ENCODE results near the gene CD276.
"Not testable (repeated sequence)": the region's sequence is repeated elsewhere in the genome, so short reads cannot be mapped to it uniquely, and the experiment has no call there.

CD276 gene

DNA sequence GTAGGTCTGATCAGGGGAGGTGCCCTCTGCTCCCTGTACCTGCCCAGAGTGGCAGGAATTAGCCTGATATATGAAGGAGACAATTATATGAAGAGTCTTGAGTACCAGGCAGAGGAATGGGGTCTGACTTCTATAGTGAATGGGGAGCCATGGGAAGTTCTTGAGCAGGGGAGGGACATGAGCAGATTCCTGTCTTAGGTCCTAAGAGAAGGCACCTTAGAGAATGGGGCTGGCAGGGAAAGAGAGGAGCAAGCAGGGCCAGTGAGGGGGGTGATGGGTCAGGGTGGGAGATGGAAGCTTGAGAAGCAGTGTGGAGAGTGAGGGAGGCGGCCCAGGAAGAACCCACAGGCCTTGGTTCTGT is 12.4 kb downstream of the CD276 start:
- Mint-ChIP-seq H3K9me3 (no peaks in the 10 kb centered on the region), H3K27me3 (ENCODE audit: low read depth) (peaks cover 67% of the 10 kb centered on the region), H3K4me3 (peak overlapping the region; percentile 56), H3K4me1 (ENCODE audit: low read depth) (peaks cover 51% of the 10 kb centered on the region), H3K36me3 (ENCODE audit: low read depth) (no peaks in the 10 kb centered on the region), H3K27ac (peak overlapping the region; percentile 72)

DNA sequence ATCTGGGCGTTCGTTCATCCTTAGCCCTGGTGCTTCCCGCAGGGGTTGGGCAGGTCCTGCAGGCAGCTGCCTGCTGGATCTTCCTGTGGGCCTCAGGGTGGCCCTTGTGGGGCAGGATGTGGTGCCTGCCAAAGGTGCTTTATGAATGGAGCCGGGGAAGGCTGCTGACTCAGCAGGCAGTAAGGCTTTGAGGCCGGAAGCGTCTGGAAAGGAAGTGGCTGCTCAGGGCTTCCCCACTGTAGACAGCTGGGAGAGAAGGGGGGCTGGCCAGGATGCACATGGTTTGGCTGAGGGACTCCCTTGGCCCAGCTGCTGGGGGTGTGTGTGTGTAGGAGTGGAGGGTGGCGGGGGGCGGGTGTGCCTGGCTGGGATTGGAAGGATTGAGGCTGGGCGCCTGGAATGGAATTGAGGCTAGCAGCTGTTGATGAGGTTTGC is 12.9 kb downstream of the CD276 start:
- Mint-ChIP-seq H3K36me3 (ENCODE audit: low read depth) (no peaks in the 10 kb centered on the region), H3K4me3 (peak overlapping the region; percentile 56), H3K27ac (peak overlapping the region; percentile 72), H3K27me3 (ENCODE audit: low read depth) (peaks cover 67% of the 10 kb centered on the region), H3K9me3 (no peaks in the 10 kb centered on the region), H3K4me1 (ENCODE audit: low read depth) (peaks cover 51% of the 10 kb centered on the region)

DNA sequence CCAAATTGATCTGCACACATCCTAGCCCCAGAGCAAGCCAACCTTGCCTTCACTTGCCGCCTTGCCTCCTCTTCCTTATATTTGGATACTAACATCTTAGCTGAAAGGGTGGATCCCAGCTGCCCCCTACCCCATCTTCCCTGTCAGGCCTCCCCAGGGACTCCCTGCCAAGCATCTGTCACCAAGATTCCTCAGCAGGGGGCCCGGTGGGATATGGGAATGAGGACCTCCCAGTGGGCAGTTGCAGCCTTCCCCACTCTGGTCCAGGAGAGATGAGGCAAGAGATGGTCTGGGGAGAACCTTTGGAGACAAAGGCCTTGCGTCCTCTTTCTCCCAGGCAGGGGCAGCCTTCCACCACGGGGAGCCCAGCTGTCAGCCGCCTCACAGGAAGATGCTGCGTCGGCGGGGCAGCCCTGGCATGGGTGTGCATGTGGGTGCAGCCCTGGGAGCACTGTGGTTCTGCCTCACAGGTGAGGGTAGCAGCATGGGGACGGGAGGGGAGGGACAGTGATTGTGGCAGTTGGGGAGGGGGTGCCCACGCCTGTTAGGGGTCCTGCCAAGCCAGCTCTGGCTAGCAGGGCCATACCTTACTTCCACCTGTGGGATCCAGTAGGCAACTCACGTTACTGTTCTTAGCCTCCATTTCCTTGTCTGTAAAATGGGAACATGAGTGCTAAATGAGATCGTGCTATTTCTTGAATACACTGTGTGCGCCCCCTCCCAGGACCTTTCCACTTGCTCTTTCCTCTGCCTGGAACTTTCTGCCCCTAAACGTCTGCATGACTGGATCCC is 15.3 kb downstream of the CD276 start:
- Mint-ChIP-seq H3K27me3 (ENCODE audit: low read depth) (peaks cover 48% of the 10 kb centered on the region), H3K9me3 (no peaks in the 10 kb centered on the region), H3K36me3 (ENCODE audit: low read depth) (no peaks in the 10 kb centered on the region), H3K27ac (no peak overlapping the region), H3K4me3 (no peak overlapping the region), H3K4me1 (ENCODE audit: low read depth) (peaks cover 39% of the 10 kb centered on the region)

DNA sequence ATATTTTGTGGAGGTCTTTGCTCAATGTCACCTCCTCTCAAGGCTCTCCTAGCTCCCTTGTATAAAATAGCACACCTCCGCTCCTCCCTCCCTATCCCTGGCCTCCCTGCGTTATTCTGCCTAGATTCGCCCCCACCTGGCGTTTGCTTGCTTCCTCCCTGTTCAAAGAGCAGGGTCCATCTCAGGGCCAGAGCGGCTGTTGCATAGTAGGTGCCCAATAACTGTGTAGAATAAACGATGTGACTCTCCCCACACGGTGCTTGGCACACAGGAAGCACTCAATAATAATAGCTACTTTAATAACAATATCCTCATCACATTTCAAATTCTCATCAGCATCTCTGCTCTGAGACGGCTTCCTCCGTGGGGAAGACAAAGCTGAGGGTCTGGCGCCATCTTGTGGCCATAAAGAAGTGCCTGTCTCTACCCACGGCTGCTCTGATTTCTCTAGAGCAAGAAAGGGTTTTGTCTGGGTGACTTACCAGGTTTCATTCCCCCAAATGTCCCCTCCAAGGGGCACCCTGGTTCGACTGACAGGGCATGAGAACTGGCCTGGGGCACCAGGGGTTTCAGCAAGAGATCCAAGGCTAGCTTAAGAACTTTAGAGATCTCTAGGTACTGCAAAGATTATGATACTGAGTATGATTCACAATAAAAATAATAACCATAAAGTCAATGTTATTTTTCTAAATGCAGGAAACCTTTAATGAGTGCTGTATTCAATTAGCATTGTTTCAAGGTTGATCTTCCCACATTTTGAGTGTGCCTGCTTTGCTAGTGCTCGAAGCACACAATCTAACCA is 16.1 kb downstream of the CD276 start:
- Mint-ChIP-seq H3K36me3 (ENCODE audit: low read depth) (no peaks in the 10 kb centered on the region), H3K27me3 (ENCODE audit: low read depth) (peaks cover 41% of the 10 kb centered on the region), H3K27ac (peak overlapping the region; percentile 22), H3K4me1 (ENCODE audit: low read depth) (peaks cover 39% of the 10 kb centered on the region), H3K4me3 (no peak overlapping the region), H3K9me3 (no peaks in the 10 kb centered on the region)

DNA sequence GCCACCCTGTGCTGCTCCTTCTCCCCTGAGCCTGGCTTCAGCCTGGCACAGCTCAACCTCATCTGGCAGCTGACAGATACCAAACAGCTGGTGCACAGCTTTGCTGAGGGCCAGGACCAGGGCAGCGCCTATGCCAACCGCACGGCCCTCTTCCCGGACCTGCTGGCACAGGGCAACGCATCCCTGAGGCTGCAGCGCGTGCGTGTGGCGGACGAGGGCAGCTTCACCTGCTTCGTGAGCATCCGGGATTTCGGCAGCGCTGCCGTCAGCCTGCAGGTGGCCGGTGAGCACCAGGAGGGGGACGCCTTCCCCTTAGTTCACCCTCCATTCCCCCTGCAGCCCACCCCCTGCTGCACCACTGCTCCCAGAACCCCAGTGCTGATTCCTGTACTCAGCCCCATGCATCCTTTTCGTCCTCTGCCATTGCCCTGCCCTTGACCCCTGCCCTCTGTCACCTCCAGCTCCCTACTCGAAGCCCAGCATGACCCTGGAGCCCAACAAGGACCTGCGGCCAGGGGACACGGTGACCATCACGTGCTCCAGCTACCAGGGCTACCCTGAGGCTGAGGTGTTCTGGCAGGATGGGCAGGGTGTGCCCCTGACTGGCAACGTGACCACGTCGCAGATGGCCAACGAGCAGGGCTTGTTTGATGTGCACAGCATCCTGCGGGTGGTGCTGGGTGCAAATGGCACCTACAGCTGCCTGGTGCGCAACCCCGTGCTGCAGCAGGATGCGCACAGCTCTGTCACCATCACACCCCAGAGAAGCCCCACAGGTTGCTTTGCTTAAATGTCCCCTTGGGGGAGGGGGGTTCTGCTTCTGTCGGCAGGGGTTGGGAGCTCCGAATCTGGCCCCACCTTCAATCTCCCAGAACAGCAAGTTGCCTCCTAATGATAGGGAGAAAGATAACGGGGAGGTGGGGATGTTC is 18.4 kb downstream of the CD276 start:
- H3K27ac Mint-ChIP-seq; H3K9me3 Mint-ChIP-seq; H3K4me3 Mint-ChIP-seq; H3K36me3 Mint-ChIP-seq (ENCODE audit: low read depth): not testable (repeated sequence)
- peaks cover 25% of the 10 kb centered on the region for H3K27me3 Mint-ChIP-seq (ENCODE audit: low read depth)
- H3K4me1 Mint-ChIP-seq (ENCODE audit: low read depth): peaks cover 23% of the 10 kb centered on the region

DNA sequence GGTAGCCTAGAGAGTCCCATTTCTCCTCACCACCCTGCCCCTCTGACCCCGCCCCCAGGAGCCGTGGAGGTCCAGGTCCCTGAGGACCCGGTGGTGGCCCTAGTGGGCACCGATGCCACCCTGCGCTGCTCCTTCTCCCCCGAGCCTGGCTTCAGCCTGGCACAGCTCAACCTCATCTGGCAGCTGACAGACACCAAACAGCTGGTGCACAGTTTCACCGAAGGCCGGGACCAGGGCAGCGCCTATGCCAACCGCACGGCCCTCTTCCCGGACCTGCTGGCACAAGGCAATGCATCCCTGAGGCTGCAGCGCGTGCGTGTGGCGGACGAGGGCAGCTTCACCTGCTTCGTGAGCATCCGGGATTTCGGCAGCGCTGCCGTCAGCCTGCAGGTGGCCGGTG is 19.4 kb downstream of the CD276 start:
- H3K9me3 Mint-ChIP-seq; H3K27ac Mint-ChIP-seq; H3K36me3 Mint-ChIP-seq (ENCODE audit: low read depth); H3K4me3 Mint-ChIP-seq: not testable (repeated sequence)
- H3K27me3 Mint-ChIP-seq (ENCODE audit: low read depth): peaks cover 19% of the 10 kb centered on the region
- peaks cover 16% of the 10 kb centered on the region for H3K4me1 Mint-ChIP-seq (ENCODE audit: low read depth)

DNA sequence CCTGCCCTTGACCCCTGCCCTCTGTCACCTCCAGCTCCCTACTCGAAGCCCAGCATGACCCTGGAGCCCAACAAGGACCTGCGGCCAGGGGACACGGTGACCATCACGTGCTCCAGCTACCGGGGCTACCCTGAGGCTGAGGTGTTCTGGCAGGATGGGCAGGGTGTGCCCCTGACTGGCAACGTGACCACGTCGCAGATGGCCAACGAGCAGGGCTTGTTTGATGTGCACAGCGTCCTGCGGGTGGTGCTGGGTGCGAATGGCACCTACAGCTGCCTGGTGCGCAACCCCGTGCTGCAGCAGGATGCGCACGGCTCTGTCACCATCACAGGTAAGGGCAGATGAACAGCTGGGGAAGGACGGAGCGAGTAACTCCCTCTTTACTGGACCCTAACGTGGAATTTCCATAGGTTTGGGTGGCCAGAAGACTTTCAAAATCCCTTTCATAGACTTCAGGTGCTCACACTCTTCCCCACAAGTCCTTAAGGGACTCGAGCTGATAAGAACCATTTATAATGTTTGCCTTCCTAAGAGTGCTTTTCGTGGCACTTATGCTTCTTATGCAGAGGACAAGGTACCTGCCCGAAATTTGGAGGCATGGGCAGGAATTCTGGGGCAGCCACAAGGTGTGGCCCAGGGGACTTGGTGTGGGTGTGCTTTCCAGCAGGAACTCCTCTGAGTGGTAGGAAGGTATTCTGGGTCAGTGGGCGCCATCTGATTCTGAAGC is 20.1 kb downstream of the CD276 start:
- H3K36me3 Mint-ChIP-seq (ENCODE audit: low read depth); H3K27ac Mint-ChIP-seq; H3K9me3 Mint-ChIP-seq; H3K4me3 Mint-ChIP-seq: not testable (repeated sequence)
- H3K27me3 Mint-ChIP-seq (ENCODE audit: low read depth): peaks cover 13% of the 10 kb centered on the region
- peaks cover 10% of the 10 kb centered on the region for H3K4me1 Mint-ChIP-seq (ENCODE audit: low read depth)

DNA sequence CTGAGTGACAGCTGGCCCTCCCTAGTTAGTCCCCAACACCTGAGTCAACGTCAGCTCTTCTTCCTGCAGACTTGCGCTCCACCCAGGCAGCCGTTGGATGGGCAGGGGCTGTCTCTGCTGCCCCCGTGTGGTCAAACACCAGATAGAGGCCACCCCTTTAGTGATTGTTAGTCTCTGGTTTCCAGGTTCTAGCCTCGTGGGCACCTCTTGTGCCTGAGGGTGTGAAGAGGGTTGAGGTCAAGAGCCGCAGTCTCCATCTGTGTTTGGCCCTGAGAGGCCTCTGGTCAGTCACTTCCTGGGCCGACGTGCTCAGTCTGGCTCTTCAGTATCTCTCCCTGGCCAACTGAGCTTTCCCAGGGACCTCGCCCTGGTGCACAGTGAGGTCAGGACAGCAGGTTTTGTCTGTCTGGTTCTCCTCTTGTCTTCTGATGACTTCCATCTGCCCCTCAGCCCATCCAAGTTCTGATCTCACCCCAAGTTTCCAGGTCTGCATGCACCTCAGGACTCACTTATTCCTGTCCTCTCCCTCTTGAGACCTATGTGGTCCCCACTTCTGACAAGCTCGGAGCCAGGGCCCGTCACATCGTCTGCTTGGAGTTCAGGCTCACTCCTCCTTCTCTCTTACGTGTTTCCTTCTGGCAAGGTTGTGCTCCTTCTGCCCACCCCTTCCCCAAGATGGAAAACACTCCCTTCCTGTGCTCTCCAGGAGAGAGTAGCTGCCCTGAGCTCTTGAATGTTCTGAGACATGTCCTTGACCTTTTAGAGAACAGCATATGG is 20.9 kb downstream of the CD276 start:
- Mint-ChIP-seq H3K27ac (no peak overlapping the region), H3K9me3 (no peaks in the 10 kb centered on the region), H3K36me3 (ENCODE audit: low read depth) (no peaks in the 10 kb centered on the region), H3K4me1 (ENCODE audit: low read depth) (peaks cover 7% of the 10 kb centered on the region), H3K27me3 (ENCODE audit: low read depth) (peaks cover 9% of the 10 kb centered on the region), H3K4me3 (no peak overlapping the region)

DNA sequence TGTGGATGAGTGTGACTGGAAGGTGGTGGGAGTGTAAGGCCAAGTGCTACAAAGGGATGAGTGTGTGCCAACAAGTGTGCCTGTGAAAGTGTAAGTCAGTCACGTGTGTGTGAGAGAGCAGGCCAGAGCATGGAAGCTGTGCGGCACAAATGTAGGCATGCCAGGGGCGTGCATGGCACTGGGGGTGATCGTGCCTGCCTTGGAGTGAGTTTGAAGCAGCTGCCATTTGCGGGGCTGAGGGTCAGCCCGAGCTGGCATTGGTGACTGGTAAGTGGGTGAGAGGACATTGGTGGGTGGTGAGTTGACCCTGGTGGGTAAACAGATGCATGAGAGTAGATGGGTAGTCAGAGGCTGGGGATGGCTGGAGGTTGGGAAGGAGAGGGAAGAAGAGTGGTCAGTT is 24.5 kb downstream of the CD276 start:
- no peaks in the 10 kb centered on the region for H3K9me3 Mint-ChIP-seq
- peaks cover 4% of the 10 kb centered on the region for H3K27me3 Mint-ChIP-seq (ENCODE audit: low read depth)
- no peak overlapping the region for H3K27ac Mint-ChIP-seq
- H3K4me3 Mint-ChIP-seq: no peak overlapping the region
- no peaks in the 10 kb centered on the region for H3K36me3 Mint-ChIP-seq (ENCODE audit: low read depth)
- peaks cover 3% of the 10 kb centered on the region for H3K4me1 Mint-ChIP-seq (ENCODE audit: low read depth)

DNA sequence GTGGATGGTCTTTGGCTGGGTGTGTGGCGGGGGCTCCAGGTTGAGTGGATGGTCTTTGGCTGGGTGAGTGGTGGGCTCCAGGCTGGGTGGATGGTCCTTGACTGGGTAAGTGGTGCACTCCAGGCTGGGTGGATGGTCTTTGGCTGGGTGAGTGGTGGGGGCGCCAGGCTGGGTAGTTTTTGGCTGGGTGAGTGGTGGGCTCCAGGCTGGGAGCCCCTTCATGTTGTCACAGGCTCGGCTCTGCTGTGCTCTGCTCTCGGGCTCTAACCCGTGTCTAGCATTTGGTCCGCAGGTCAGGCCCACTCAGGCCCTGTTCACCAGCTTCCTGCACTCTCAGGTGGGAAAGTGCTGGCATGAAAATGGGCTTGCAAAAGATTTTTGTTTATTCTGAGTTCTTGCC is 25.1 kb downstream of the CD276 start:
- Mint-ChIP-seq H3K4me3 (no peak overlapping the region), H3K36me3 (ENCODE audit: low read depth) (no peaks in the 10 kb centered on the region), H3K9me3 (no peaks in the 10 kb centered on the region), H3K4me1 (ENCODE audit: low read depth) (peaks cover 3% of the 10 kb centered on the region), H3K27me3 (ENCODE audit: low read depth) (peaks cover 4% of the 10 kb centered on the region), H3K27ac (no peak overlapping the region)

DNA sequence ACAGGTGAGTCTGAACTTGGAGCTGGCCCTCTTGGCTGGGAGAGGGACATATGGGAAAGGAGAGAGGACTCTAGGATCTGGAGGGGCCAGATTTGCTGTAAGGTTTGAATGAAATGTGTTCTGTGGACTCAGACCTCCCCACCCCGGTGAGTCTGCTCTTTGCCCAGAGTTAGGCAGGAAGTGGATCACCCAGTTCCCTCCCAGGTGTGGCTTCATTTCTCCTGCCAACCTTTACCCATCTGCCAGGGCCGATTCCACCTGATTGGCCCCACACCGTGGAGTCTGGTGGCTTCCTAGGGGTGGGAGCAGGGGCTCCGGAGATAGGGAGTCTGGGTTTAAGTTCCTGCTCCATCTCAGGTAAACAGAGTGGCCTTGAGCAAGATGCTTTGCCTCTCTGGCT is 25.5 kb downstream of the CD276 start:
- H3K9me3 Mint-ChIP-seq: no peaks in the 10 kb centered on the region

DNA sequence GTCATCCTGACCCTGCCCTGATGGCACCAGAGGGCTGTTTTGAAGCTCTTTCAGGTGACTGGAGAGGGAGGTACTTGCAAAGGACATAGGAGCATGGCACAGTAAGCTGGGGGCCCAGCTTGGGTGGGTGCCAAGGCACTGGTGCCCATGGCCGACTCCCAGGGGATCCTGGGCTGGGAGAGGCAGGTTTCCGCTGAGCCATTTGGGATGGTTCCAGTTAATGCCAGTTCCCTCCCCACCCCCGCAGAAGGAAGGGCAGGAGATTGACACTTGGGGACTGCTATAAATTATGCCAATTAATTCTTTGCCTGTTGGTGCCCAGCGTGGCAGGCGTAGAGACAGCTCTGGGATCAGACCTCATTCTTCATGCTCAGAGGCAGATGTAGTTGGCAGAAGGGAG is 26.1 kb downstream of the CD276 start:
- no peaks in the 10 kb centered on the region for H3K36me3 Mint-ChIP-seq (ENCODE audit: low read depth)
- H3K27me3 Mint-ChIP-seq (ENCODE audit: low read depth): peaks cover 4% of the 10 kb centered on the region
- no peaks in the 10 kb centered on the region for H3K4me1 Mint-ChIP-seq (ENCODE audit: low read depth)
- H3K4me3 Mint-ChIP-seq: no peak overlapping the region
- H3K27ac Mint-ChIP-seq: no peak overlapping the region
- no peaks in the 10 kb centered on the region for H3K9me3 Mint-ChIP-seq

More for the DNA sequence above, 25.5 kb downstream of the CD276 start:
- no peak overlapping the region for H3K27ac Mint-ChIP-seq
- H3K4me1 Mint-ChIP-seq (ENCODE audit: low read depth): peaks cover 1% of the 10 kb centered on the region
- H3K36me3 Mint-ChIP-seq (ENCODE audit: low read depth): no peaks in the 10 kb centered on the region
- no peak overlapping the region for H3K4me3 Mint-ChIP-seq
- peaks cover 4% of the 10 kb centered on the region for H3K27me3 Mint-ChIP-seq (ENCODE audit: low read depth)

DNA sequence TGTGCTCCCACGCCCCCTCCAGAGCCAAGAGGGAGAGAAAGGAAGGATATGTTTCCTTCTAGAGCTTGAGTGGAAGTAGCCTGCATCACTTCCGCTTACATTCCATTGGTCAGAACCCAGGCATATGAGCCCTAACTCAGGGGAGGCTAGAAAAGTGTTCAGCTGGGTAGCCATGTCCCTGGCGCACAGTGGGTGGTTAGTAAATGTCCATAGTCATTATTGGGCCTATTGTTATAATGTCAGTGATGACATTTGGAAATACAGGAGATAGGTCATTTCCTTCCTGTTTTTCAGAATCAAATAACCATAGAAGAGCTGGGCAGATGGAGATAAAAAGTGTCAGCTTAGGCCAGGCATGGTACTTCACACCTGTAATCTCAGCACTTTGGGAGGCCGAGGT is 27.3 kb downstream of the CD276 start:
- no peaks in the 10 kb centered on the region for H3K4me1 Mint-ChIP-seq (ENCODE audit: low read depth)
- peaks cover 4% of the 10 kb centered on the region for H3K27me3 Mint-ChIP-seq (ENCODE audit: low read depth)
- H3K27ac Mint-ChIP-seq: no peak overlapping the region
- H3K4me3 Mint-ChIP-seq: no peak overlapping the region
- no peaks in the 10 kb centered on the region for H3K36me3 Mint-ChIP-seq (ENCODE audit: low read depth)
- H3K9me3 Mint-ChIP-seq: no peaks in the 10 kb centered on the region
